Activated CD4-positive, alpha-beta T cell treated with anti-CD3 and anti-CD28 coated beads for 36 hours (primary cell): ENCODE results near the gene UTRN. TPM values are rescaled to one million over a fixed set of nuclear protein-coding genes. Genes with fewer than 3 reads are reported as not detected.

Experiments used
- ATAC-seq: fragments of 200-7000 bp; cut with Tn5 transposase; one replicate; pipeline ENCODE4 v1.10.0; 2021; ENCODE audit warnings: mild to moderate bottlenecking, moderate library complexity
- CTCF ChIA-PET: fragments of 350-600 bp; sonication (Branson Sonifier 250); formaldehyde crosslinking; loops from one replicate; lab custom pipeline; 2021; ENCODE audit warnings: antibody characterized with exemption; lab: Charles Lee
- POLR2A ChIA-PET: fragments of 350-600 bp; sonication (Branson Sonifier 250); formaldehyde crosslinking; loops from one replicate; lab custom pipeline; 2021; ENCODE audit warnings: antibody characterized with exemption, inconsistent platforms; lab: Charles Lee
- DNase-seq: peaks from one replicate; pipeline ENCODE4 v3.0.0-alpha.2; 2020
- H3K27ac Mint-ChIP-seq: one replicate; pipeline ENCODE4 v1.8.0; 2021; ENCODE audit warnings: mixed read lengths
- H3K27me3 Mint-ChIP-seq: one replicate; pipeline ENCODE4 v1.8.0; 2021; ENCODE audit warnings: mixed read lengths
- H3K36me3 Mint-ChIP-seq: one replicate; pipeline ENCODE4 v1.8.0; 2021; ENCODE audit warnings: low read depth, mixed read lengths
- H3K4me1 Mint-ChIP-seq: one replicate; pipeline ENCODE4 v1.8.0; 2021; ENCODE audit warnings: mixed read lengths
- H3K4me3 Mint-ChIP-seq: one replicate; pipeline ENCODE4 v1.8.0; 2021; ENCODE audit warnings: mild to moderate bottlenecking, moderate library complexity, mixed read lengths
- H3K9me3 Mint-ChIP-seq: one replicate; pipeline ENCODE4 v1.8.0; 2021; ENCODE audit warnings: low read depth, mixed read lengths
- intact Hi-C, 2 experiments: fragments of 100-400 bp; cut with DNase I in 1 of 2; cut with micrococcal nuclease in 1 of 2; formaldehyde crosslinking; loops; one replicate each; pipeline versions ENCODE4 v1.14.2 to v1.15.1; 2022 to 2024; cut with DNase I, micrococcal nuclease
- total RNA-seq, 2 experiments: library from RNA; stranded (reverse); gene quantifications; one replicate each; pipeline ENCODE4 v1.2.3, GENCODE V29; 2021

Gene UTRN
- total RNA-seq, result 10 to 100 TPM; 43.4 to 46.2 TPM

- H3K4me1 Mint-ChIP-seq, result peaks cover 16% of the 10 kb centered on the region
- ATAC-seq (peak; percentile 75), DNase-seq (peak; percentile 71)
- CTCF ChIA-PET, result interaction anchor here (0.8 to 1.0 kb wide), 2 partner anchors 59 to 122 kb away, joined by 3 to 4 read pairs; no protein-coding TSS in a partner anchor
- POLR2A ChIA-PET, result no interaction called here
- intact Hi-C loops, result loop anchor here (1.0 to 5.0 kb wide), 7 partner anchors 59 to 198 kb away; partner anchors contain the start of gene STX11 (in 1 of the 2)
- H3K27me3 Mint-ChIP-seq, result peaks cover 37% of the 10 kb centered on the region
- H3K36me3 Mint-ChIP-seq, result no peaks in the 10 kb centered on the region
- H3K27ac Mint-ChIP-seq, result peak within 1 kb of the TSS; percentile 73
- H3K4me3 Mint-ChIP-seq, result peak within 1 kb of the TSS; percentile 88
- no peaks in the 10 kb centered on the region for H3K9me3 Mint-ChIP-seq
Measured at GRCh38 chr6:144284783-144285547, at the start of gene UTRN. Gene UTRN (plus strand): TSS chr6:144285335. CDS start chr6:144291829, 6,494 bp downstream.

GRCh38 chr6:144244688-144245087, 40.4 kb upstream of the UTRN start:
- H3K36me3 Mint-ChIP-seq, result no peaks in the 10 kb centered on the region
- H3K4me1 Mint-ChIP-seq, result peaks cover 17% of the 10 kb centered on the region
- H3K9me3 Mint-ChIP-seq, result peaks cover 4% of the 10 kb centered on the region
- no peak overlapping the region for H3K27ac Mint-ChIP-seq
- CTCF ChIA-PET, result no interaction called here
- POLR2A ChIA-PET, result no interaction called here
- H3K27me3 Mint-ChIP-seq, result peaks cover 8% of the 10 kb centered on the region
- ATAC-seq (no peak), DNase-seq (no peak)
- no peak overlapping the region for H3K4me3 Mint-ChIP-seq
- intact Hi-C loops, result no loop called here

- H3K27me3 Mint-ChIP-seq, result peaks cover 12% of the 10 kb centered on the region
- ChIA-PET POLR2A (no interaction called here), CTCF (interaction anchor here (1.1 kb wide), 1 partner anchor 30 kb away, joined by 3 read pairs; no protein-coding TSS in a partner anchor)
- H3K9me3 Mint-ChIP-seq, result peaks cover 4% of the 10 kb centered on the region
- DNase-seq (no peak), ATAC-seq (no peak)
- H3K4me1 Mint-ChIP-seq, result peaks cover 17% of the 10 kb centered on the region
- H3K4me3 Mint-ChIP-seq, result no peak overlapping the region
- intact Hi-C loops, result no loop called here
- H3K36me3 Mint-ChIP-seq, result no peaks in the 10 kb centered on the region
- H3K27ac Mint-ChIP-seq, result no peak overlapping the region
Measured at GRCh38 chr6:144246988-144247387, 38.1 kb upstream of the UTRN start.

GRCh38 chr6:144248003-144248402, 37.1 kb upstream of the UTRN start:
- peaks cover 12% of the 10 kb centered on the region for H3K27me3 Mint-ChIP-seq
- intact Hi-C loops, result loop anchor here (1.0 kb wide), 4 partner anchors 32 to 117 kb away; no protein-coding TSS in a partner anchor
- H3K4me3 Mint-ChIP-seq, result no peak overlapping the region
- POLR2A ChIA-PET, result interaction anchor here (0.6 to 1.0 kb wide), 6 partner anchors 39 to 442 kb away, joined by 3 to 12 read pairs (median 4); no protein-coding TSS in a partner anchor
- CTCF ChIA-PET, result no interaction called here
- ATAC-seq (peak; percentile 85), DNase-seq (peak; percentile 39)
- no peaks in the 10 kb centered on the region for H3K36me3 Mint-ChIP-seq
- peaks cover 17% of the 10 kb centered on the region for H3K4me1 Mint-ChIP-seq
- peak overlapping the region; percentile 52 for H3K27ac Mint-ChIP-seq
- peaks cover 4% of the 10 kb centered on the region for H3K9me3 Mint-ChIP-seq

- peaks cover 4% of the 10 kb centered on the region for H3K9me3 Mint-ChIP-seq
- ChIA-PET CTCF (no interaction called here), POLR2A (interaction anchor here (0.6 to 1.0 kb wide), 5 partner anchors 39 to 443 kb away, joined by 3 to 12 read pairs (median 5); no protein-coding TSS in a partner anchor)
- peak; percentile 11 for DNase-seq
- H3K27ac Mint-ChIP-seq, result peak overlapping the region; percentile 17
- H3K4me3 Mint-ChIP-seq, result no peak overlapping the region
- peaks cover 17% of the 10 kb centered on the region for H3K4me1 Mint-ChIP-seq
- H3K36me3 Mint-ChIP-seq, result no peaks in the 10 kb centered on the region
- intact Hi-C loops, result loop anchor here (1.0 kb wide), 4 partner anchors 32 to 117 kb away; no protein-coding TSS in a partner anchor
- peak; percentile 57 for ATAC-seq
- H3K27me3 Mint-ChIP-seq, result peaks cover 12% of the 10 kb centered on the region
Measured at GRCh38 chr6:144248476-144249301, 36.4 kb upstream of the UTRN start.

- Mint-ChIP-seq H3K27ac (no peak overlapping the region), H3K9me3 (peaks cover 4% of the 10 kb centered on the region), H3K4me1 (peaks cover 17% of the 10 kb centered on the region), H3K27me3 (peaks cover 12% of the 10 kb centered on the region), H3K36me3 (no peaks in the 10 kb centered on the region), H3K4me3 (no peak overlapping the region)
- intact Hi-C loops, result no loop called here
- DNase-seq (no peak), ATAC-seq (no peak)
- CTCF ChIA-PET, result interaction anchor here (0.6 kb wide), 1 partner anchor 1581 kb away, joined by 3 read pairs; no protein-coding TSS in a partner anchor
- POLR2A ChIA-PET, result no interaction called here
Measured at GRCh38 chr6:144250276-144250675, 34.9 kb upstream of the UTRN start.

- ATAC-seq (no peak), DNase-seq (no peak)
- intact Hi-C loops, result no loop called here
- H3K4me1 Mint-ChIP-seq, result peaks cover 13% of the 10 kb centered on the region
- H3K4me3 Mint-ChIP-seq, result no peak overlapping the region
- peaks cover 7% of the 10 kb centered on the region for H3K27me3 Mint-ChIP-seq
- H3K9me3 Mint-ChIP-seq, result no peaks in the 10 kb centered on the region
- H3K27ac Mint-ChIP-seq, result no peak overlapping the region
- CTCF ChIA-PET, result interaction anchor here (0.9 kb wide), 1 partner anchor 147 kb away, joined by 3 read pairs; no protein-coding TSS in a partner anchor
- no peaks in the 10 kb centered on the region for H3K36me3 Mint-ChIP-seq
- POLR2A ChIA-PET, result no interaction called here
Measured at GRCh38 chr6:144252259-144252658, 32.9 kb upstream of the UTRN start.

GRCh38 chr6:144259986-144260385, 25.1 kb upstream of the UTRN start:
- ChIA-PET POLR2A (no interaction called here), CTCF (interaction anchor here (0.7 kb wide), 1 partner anchor 836 kb away, joined by 3 read pairs; no protein-coding TSS in a partner anchor)
- H3K27ac Mint-ChIP-seq, result no peak overlapping the region
- H3K27me3 Mint-ChIP-seq, result no peaks in the 10 kb centered on the region
- ATAC-seq, result no peak
- no peak for DNase-seq
- no peaks in the 10 kb centered on the region for H3K4me1 Mint-ChIP-seq
- intact Hi-C loops, result loop anchor here in 1 of 2 experiments (5.0 kb wide), 1 partner anchor 222 kb away; no protein-coding TSS in a partner anchor
- H3K4me3 Mint-ChIP-seq, result no peak overlapping the region
- H3K36me3 Mint-ChIP-seq, result no peaks in the 10 kb centered on the region
- no peaks in the 10 kb centered on the region for H3K9me3 Mint-ChIP-seq

GRCh38 chr6:144262470-144263369, 22.4 kb upstream of the UTRN start:
- intact Hi-C loops, result loop anchor here (1.0 to 5.0 kb wide), 2 partner anchors 220 kb away; no protein-coding TSS in a partner anchor
- ATAC-seq, result no peak

GRCh38 chr6:144263786-144264185, 21.3 kb upstream of the UTRN start:
- H3K27me3 Mint-ChIP-seq, result no peaks in the 10 kb centered on the region
- H3K9me3 Mint-ChIP-seq, result no peaks in the 10 kb centered on the region
- ATAC-seq (no peak), DNase-seq (no peak)
- ChIA-PET POLR2A (no interaction called here), CTCF (interaction anchor here (1.0 kb wide), 1 partner anchor 11 kb away, joined by 5 read pairs; no protein-coding TSS in a partner anchor)
- intact Hi-C loops, result loop anchor here in 1 of 2 experiments (5.0 kb wide), 1 partner anchor 219 kb away; no protein-coding TSS in a partner anchor
- H3K4me1 Mint-ChIP-seq, result no peaks in the 10 kb centered on the region
- H3K4me3 Mint-ChIP-seq, result no peak overlapping the region
- H3K27ac Mint-ChIP-seq, result no peak overlapping the region
- H3K36me3 Mint-ChIP-seq, result no peaks in the 10 kb centered on the region

More at GRCh38 chr6:144262470-144263369, 22.4 kb upstream of the UTRN start:
- no peak overlapping the region for H3K27ac Mint-ChIP-seq
- no peaks in the 10 kb centered on the region for H3K9me3 Mint-ChIP-seq
- POLR2A ChIA-PET, result interaction anchor here (0.7 kb wide), 1 partner anchor 157 kb away, joined by 8 read pairs; no protein-coding TSS in a partner anchor
- H3K4me1 Mint-ChIP-seq, result no peaks in the 10 kb centered on the region
- no peaks in the 10 kb centered on the region for H3K36me3 Mint-ChIP-seq
- peak; percentile 47 for DNase-seq
- H3K4me3 Mint-ChIP-seq, result no peak overlapping the region
- CTCF ChIA-PET, result interaction anchor here (0.8 to 1.1 kb wide), 2 partner anchors 219 to 256 kb away, joined by 3 to 4 read pairs; no protein-coding TSS in a partner anchor
- H3K27me3 Mint-ChIP-seq, result no peaks in the 10 kb centered on the region
